Activated CD8-positive, alpha-beta T cell treated with anti-CD3 and anti-CD28 coated beads for 36 hours (primary cell): ENCODE measurements around the gene ZHX3. TPM values are rescaled to one million over a fixed set of nuclear protein-coding genes. Genes with fewer than 3 reads are reported as not detected.
A peak's percentile ranks its signal among the peaks of the same experiment; 100 is the strongest.

Source experiments
- ATAC-seq: fragments of 200-7000 bp; cut with Tn5 transposase; one replicate; pipeline ENCODE4 v1.10.0; 2021; ENCODE audit warnings: mild to moderate bottlenecking, moderate library complexity
- CTCF ChIA-PET: fragments of 350-600 bp; sonication (Branson Sonifier 250); formaldehyde crosslinking; loops from one replicate; lab custom pipeline; 2021; ENCODE audit warnings: antibody characterized with exemption; lab: Charles Lee
- POLR2A ChIA-PET: fragments of 350-600 bp; sonication (Branson Sonifier 250); formaldehyde crosslinking; loops from one replicate; lab custom pipeline; 2021; ENCODE audit warnings: antibody characterized with exemption; lab: Charles Lee
- DNase-seq: peaks from one replicate; pipeline ENCODE4 v3.0.0-alpha.2; 2020
- H3K27ac Mint-ChIP-seq: one replicate; pipeline ENCODE4 v1.8.0; 2021; ENCODE audit warnings: mild to moderate bottlenecking, mixed read lengths
- H3K27me3 Mint-ChIP-seq: one replicate; pipeline ENCODE4 v1.8.0; 2021; ENCODE audit warnings: mixed read lengths
- H3K36me3 Mint-ChIP-seq: one replicate; pipeline ENCODE4 v1.8.0; 2021; ENCODE audit warnings: low read depth, mixed read lengths
- H3K4me1 Mint-ChIP-seq: one replicate; pipeline ENCODE4 v1.8.0; 2021; ENCODE audit warnings: low read depth, mixed read lengths
- H3K4me3 Mint-ChIP-seq: one replicate; pipeline ENCODE4 v1.8.0; 2021; ENCODE audit warnings: mild to moderate bottlenecking, moderate library complexity, mixed read lengths
- H3K9me3 Mint-ChIP-seq: one replicate; pipeline ENCODE4 v1.8.0; 2021; ENCODE audit warnings: mixed read lengths
- intact Hi-C: fragments of 100-400 bp; cut with micrococcal nuclease; formaldehyde crosslinking; loops from one replicate; pipeline ENCODE4 v1.10.0; 2022
- total RNA-seq, 2 experiments: library from RNA; stranded (reverse); gene quantifications; one replicate each; pipeline ENCODE4 v1.2.3, GENCODE V29; 2021
- TF ChIP-seq, protein P1 (sequence below): fragments of 200-600 bp; IDR thresholded peaks from one replicate; pipeline ENCODE4 v1.8.0; 2022; ENCODE audit warnings: antibody characterized with exemption, mild to moderate bottlenecking

ZHX3 gene
- total RNA-seq, 2 experiments from 2014 or later, result 14.1 to 14.2 TPM

DNA sequence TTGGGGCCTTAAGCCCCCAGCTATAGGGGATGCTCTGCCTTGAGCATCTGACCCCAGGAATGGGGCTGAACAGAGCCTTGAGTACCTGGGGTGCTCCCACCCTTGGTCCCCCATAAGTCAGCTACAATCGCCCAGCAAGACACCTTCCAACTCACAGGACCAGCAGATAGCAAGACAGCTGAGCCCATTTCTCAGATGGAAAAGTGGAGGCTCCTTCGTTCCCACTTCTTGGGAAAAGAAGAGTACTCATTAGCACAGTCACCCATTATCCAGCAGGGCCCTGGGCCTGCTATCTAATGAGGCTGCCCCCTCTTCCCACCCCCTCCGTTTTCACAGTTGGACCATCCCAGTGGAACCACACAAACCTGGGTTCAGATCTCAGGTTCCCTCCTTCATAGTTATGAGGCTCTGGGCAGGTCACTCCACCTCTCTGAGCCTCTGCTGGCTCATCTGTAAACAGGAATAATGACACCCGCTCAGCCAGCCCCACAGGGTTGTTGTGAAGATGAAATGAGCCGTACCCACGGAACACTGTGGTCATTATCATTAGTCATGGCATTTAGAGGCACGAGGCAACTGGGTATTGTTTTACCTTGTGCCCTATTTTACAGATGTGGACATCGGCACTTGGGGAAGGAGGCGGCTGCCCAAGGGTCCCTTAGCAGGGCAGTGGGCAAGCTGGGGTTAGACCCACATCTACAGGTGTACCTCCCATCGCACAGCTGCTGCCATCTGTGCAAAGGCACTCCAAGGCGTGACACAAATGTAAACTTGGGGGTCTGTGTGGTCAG lies 27.6 kb upstream of the ZHX3 start:
- no peak for DNase-seq
- H3K27me3 Mint-ChIP-seq, result no peaks in the 10 kb centered on the region
- CTCF ChIA-PET, result interaction anchor here (1.3 to 2.1 kb wide), 2 partner anchors 172 to 211 kb away, joined by 4 to 7 read pairs; no protein-coding TSS in a partner anchor
- H3K36me3 Mint-ChIP-seq, result no peaks in the 10 kb centered on the region
- no peak for ATAC-seq
- H3K4me1 Mint-ChIP-seq, result peaks cover 6% of the 10 kb centered on the region
- POLR2A ChIA-PET, result interaction anchor here (0.8 kb wide), 1 partner anchor 20 kb away, joined by 3 read pairs; no protein-coding TSS in a partner anchor
- H3K9me3 Mint-ChIP-seq, result no peaks in the 10 kb centered on the region
- no peak overlapping the region for H3K4me3 Mint-ChIP-seq
- H3K27ac Mint-ChIP-seq, result no peak overlapping the region
- TF ChIP-seq, protein P1, sequence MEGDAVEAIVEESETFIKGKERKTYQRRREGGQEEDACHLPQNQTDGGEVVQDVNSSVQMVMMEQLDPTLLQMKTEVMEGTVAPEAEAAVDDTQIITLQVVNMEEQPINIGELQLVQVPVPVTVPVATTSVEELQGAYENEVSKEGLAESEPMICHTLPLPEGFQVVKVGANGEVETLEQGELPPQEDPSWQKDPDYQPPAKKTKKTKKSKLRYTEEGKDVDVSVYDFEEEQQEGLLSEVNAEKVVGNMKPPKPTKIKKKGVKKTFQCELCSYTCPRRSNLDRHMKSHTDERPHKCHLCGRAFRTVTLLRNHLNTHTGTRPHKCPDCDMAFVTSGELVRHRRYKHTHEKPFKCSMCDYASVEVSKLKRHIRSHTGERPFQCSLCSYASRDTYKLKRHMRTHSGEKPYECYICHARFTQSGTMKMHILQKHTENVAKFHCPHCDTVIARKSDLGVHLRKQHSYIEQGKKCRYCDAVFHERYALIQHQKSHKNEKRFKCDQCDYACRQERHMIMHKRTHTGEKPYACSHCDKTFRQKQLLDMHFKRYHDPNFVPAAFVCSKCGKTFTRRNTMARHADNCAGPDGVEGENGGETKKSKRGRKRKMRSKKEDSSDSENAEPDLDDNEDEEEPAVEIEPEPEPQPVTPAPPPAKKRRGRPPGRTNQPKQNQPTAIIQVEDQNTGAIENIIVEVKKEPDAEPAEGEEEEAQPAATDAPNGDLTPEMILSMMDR, result no peak
- intact Hi-C loops, result loop anchor here (5.0 to 10.0 kb wide), 2 partner anchors 67 to 380 kb away; no protein-coding TSS in a partner anchor

DNA sequence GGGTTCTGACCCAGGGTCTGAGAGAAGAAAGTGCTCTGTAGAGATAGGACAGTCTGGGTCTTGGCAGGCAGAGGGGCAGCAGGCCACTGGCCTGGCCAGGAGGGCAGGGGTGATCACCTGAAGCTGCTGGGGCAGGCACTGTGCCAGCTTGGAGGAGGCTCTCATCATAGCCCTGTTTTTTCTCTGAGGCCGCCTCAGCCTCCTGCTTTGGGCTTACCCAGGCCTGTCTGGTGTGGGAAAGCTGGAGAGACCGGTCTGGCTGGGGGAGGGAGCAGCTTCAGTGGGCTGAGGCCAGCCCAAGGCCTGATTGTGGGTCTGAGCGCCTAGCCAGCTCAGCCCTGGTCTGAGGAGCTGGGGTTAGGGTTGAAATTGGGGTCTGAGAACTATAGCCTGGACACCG lies 26.9 kb upstream of the ZHX3 start:
- Mint-ChIP-seq H3K4me3 (no peak overlapping the region), H3K9me3 (no peaks in the 10 kb centered on the region)
- POLR2A ChIA-PET, result interaction anchor here (0.8 kb wide), 1 partner anchor 21 kb away, joined by 3 read pairs; no protein-coding TSS in a partner anchor

DNA sequence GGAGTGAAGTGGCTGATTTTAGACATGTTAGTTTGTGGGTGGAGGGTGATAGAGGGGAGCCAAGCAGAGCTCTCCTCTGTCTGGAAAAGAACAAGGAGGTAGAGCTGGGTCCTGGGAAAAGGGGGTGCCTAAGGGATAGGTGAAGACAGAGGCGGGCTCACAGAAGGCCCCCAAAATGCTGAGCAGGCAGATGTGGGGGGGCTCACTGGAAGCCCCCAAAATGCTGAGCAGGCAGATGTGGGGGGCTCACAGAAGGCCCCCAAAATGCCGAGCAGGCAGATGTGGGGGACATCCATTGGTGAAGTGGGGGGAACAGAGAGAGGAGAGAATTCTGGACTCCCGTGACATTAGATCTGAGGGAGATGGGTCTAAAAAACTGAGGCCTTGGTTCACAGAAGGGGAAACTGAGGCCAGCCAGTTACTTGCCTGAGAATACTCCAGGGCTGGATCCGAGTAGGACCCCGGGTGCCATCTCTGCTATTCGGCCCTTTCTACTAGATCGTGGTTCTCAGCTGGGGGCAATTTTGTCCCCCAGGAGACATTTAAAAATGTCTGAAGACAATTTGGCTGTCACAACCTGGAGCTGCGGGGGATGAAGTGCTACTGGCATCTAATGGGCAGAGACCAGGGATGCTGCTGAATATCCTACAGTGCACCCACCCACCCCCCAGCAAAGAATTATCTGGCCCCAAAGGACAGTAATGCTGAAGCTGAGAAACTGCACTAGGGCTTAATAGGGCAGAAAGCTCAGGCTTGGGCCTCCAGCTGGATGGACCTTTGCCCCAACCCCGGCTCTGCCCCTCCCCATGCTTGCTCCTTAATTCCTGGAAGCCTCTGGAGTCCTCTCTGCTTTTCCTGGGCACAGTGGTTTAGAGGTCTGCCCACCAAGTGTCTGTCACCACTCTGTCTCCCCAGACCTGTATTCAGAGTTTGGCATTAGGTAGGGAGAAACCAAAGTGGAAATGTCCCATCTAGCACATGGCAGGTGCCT lies 25.2 kb upstream of the ZHX3 start:
- DNase-seq (no peak), ATAC-seq (no peak)
- peaks cover 6% of the 10 kb centered on the region for H3K27me3 Mint-ChIP-seq
- H3K27ac Mint-ChIP-seq, result no peak overlapping the region
- H3K36me3 Mint-ChIP-seq, result no peaks in the 10 kb centered on the region
- H3K4me3 Mint-ChIP-seq, result no peak overlapping the region
- peaks cover 7% of the 10 kb centered on the region for H3K4me1 Mint-ChIP-seq
- TF ChIP-seq, protein P1, result no peak
- CTCF ChIA-PET, result interaction anchor here (1.1 to 2.1 kb wide), 3 partner anchors 8 to 208 kb away, joined by 4 to 7 read pairs (median 5); no protein-coding TSS in a partner anchor
- POLR2A ChIA-PET, result no interaction called here
- no peaks in the 10 kb centered on the region for H3K9me3 Mint-ChIP-seq
- intact Hi-C loops, result loop anchor here (5.0 to 10.0 kb wide), 2 partner anchors 70 to 378 kb away; no protein-coding TSS in a partner anchor

More for the DNA sequence above, 26.9 kb upstream of the ZHX3 start:
- TF ChIP-seq, protein P1, result no peak
- DNase-seq, result no peak
- peaks cover 2% of the 10 kb centered on the region for H3K27me3 Mint-ChIP-seq
- intact Hi-C loops, result loop anchor here (5.0 to 10.0 kb wide), 2 partner anchors 68 to 380 kb away; no protein-coding TSS in a partner anchor
- CTCF ChIA-PET, result interaction anchor here (1.3 to 2.1 kb wide), 2 partner anchors 171 to 210 kb away, joined by 4 to 7 read pairs; no protein-coding TSS in a partner anchor
- no peak for ATAC-seq
- H3K27ac Mint-ChIP-seq, result no peak overlapping the region
- peaks cover 7% of the 10 kb centered on the region for H3K4me1 Mint-ChIP-seq
- no peaks in the 10 kb centered on the region for H3K36me3 Mint-ChIP-seq

DNA sequence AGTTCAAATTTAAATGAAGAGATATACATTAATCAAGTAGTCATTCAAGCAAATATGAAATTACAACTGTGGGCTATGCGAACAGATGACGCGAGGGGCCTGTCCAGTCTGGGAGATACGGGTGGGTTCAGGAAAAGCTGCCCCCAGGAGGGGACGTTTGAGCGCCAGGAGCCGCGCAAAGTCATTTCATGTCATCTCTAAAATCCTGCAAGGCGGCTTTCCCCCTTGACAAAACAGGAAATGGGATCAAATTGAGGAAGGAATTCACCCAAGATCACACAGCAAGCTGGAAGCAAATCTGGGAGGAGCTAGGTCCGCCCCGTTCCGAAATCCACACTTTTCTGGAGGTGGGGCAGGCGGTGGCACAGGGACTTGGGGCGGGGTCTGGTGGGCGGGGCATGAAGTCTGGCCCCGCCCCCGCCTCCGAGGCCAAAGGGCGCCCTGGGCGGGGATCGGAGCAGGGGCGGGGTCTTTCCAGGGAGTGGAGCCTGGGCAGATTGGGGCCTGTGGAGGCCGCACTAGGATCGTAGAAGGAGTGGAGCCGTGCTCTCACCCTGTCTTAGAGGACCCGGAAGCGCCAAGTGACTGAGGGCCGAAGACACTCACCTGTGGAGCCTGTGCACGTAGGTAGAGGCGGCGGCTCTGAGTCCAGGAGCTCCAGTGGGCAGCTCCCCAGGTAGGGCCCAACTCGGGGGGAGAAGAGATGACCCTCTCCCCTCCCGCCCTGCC lies 23.0 kb upstream of the ZHX3 start, which contains the start of gene LPIN3:
Gene LPIN3 (plus strand): TSS at position 495 of the 729 bp plus-strand sequence. CDS start 4,983 bp downstream, outside the sequence.
- CTCF ChIA-PET, result interaction anchor here (0.7 to 4.1 kb wide), 28 partner anchors 10 to 371 kb away, joined by 3 to 73 read pairs (median 3); partner anchors contain the start of gene PLCG1
- peak within 1 kb of the TSS; percentile 33 for H3K27ac Mint-ChIP-seq
- no peaks in the 10 kb centered on the region for H3K36me3 Mint-ChIP-seq
- peak within 1 kb of the TSS; percentile 72 for H3K4me3 Mint-ChIP-seq
- no peaks in the 10 kb centered on the region for H3K9me3 Mint-ChIP-seq
- peaks cover 7% of the 10 kb centered on the region for H3K4me1 Mint-ChIP-seq
- DNase-seq, result peak; percentile 67
- TF ChIP-seq, protein P1, result peak; percentile 37
- peak; percentile 83 for ATAC-seq
- H3K27me3 Mint-ChIP-seq, result peaks cover 6% of the 10 kb centered on the region
- intact Hi-C loops, result loop anchor here (5.0 to 10.0 kb wide), 2 partner anchors 72 to 376 kb away; no protein-coding TSS in a partner anchor
- POLR2A ChIA-PET, result interaction anchor here (1.0 to 2.0 kb wide), 2 partner anchors 10 to 173 kb away, joined by 3 to 4 read pairs; no protein-coding TSS in a partner anchor
